NCI-H1436 (cell line): Measurements from ENCODE around the gene ID2.

ENCODE experiments used
- DNase-seq: peaks from one replicate; lab custom pipeline; 2025; lab: John Stamatoyannopoulos, UW

Gene ID2

GRCh38 chr2:8648441-8649213, 33.2 kb upstream of the ID2 start:
- no peak for DNase-seq

- DNase-seq = no peak
These were observed 32.1 kb upstream of the ID2 start for GRCh38 chr2:8649718-8650117.

DNA sequence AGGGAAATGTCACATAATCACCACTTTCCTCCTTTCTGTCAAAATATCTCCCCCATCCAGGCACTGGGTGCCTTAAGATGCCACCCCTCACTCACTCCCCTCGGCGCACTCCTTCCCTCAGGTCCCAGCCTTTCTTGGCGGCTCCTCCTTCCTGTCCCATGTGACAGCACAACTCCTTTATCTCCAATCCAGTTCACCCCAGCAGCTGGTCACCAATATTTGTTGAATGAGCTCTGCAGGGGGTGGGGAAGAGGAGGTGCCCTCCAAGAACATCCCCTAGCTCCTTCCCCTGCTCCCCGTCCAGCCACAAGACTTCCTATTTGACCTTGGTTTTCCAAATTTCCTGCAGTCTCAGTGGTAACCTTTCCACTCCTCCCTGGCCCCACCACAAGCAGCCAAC, 31.6 kb upstream of the ID2 start:
- DNase-seq = no peak

- no peak for DNase-seq
These were observed 29.0 kb upstream of the ID2 start for GRCh38 chr2:8652774-8653426.

DNA sequence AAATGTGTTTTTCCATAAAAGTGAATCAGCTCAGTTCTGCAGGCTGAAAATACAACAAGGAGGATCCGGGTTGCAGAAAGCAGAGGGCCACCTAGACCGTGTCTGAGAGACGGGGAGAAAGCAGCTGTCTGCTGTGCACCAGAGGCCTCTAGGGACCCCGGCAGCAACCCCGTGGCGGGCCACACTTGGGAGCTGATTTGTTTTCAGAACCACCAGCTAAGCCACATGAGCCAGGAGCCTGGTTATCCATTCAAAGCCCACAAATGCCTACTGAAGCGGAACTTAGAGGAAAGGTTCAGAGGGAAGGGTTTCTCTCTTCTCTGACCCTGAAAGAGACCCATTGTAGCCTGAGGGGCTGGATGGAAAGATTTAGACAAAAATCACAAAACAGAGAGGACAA, 28.4 kb upstream of the ID2 start:
- DNase-seq = peak; percentile 55

- DNase-seq = no peak
These were observed 27.8 kb upstream of the ID2 start for GRCh38 chr2:8654041-8654440.

DNA sequence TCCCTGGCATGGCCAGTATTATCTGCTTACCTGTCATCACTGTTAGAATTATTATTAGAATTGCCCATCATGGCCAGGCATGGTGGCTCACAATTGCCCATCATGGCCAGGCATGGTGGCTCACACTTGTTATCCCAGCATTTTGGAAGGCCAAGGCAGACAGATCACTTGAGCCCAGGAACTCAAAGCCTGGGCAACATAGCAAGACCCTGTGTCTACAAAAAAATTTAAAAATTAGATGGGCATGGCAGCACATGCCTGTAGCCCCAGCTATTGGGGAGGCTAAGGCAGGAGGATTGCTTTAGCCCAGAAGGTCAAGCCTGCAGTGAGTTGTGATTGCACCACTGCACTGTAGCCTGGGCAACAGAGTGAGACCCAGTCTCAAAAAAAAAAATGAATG, 27.4 kb upstream of the ID2 start:
- no peak for DNase-seq

GRCh38 chr2:8656160-8656641, 25.7 kb upstream of the ID2 start:
- no peak for DNase-seq

DNA sequence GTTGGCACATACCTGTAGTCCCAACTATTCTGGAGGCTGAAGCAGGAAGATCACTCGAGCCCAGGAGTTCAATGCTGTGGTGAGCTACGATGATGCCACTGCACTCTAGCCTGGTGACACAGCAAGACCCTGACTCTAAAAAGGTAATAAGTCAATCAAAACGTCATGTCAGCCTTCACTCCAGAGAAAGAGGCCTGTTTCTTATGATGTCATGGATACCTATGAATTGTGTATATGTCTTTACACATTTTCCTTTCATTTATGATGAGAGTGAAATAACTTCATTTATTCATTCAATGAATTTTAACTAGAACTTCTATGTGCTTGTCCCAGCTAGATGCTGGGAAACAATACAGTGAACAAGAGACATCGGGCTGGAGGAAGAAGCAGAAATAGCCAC, 25.0 kb upstream of the ID2 start:
- no peak for DNase-seq

DNA sequence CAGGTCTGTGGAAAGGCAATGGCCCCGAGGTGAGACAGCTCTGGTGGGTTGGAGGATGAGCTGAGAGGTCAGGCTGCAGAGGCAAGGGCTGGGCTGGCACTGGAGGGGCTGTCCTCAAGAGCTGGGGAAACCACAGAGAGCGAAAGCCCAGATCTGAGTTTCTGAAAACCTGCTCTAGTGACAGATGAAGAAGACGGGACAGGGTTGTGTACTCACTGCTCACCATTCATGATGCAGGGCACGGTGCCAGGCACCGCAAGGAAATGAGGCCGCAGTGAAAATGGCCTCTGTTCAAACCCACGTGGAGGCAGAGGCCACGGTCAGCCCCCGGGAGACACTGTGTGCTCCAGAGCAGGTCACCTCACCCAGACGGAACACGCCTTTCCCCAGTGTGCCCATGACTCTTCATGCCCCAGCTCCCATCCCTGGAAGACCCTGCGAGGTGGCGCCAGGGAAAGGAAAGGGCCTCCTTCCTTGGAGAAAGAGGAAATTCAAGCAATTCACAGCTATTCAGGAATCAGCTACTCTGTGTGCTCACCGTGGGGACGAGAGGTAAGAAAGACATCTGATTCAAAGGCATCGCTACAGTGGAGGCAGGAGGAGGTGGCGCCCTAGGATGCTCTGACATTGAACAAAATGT, 24.3 kb upstream of the ID2 start:
- DNase-seq = no peak

GRCh38 chr2:8658064-8658862, 23.6 kb upstream of the ID2 start:
- no peak for DNase-seq

DNA sequence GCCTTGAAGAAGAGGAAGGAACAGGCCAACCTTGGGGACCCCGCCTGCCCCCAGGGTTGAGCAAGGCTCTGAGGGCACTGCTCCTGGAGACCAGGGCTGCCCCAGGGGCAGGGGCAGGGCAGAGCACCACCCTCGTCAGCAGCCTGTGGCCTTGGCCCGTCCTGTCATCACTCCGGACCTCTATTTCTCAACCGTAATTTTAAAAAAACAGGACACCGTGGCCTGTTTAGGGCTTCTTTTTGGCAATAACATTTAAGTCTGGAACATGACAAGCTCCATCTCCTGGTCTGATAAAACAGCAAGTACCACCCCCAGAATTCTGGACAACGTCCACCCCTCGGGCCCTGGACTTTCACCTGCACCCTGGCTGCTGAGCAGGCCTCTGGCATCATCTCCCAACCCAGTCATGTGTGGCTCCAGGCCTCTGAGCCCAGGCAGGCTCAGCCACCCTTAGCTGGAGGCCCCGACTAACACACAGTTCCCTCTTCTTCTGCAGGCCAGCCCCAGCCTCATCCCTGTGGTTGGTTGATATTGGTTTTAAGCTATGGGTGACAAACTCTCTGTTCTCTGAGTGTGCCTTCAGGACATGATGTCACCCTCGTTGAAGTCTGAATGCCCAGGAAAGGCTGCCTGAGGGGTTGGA, 22.6 kb upstream of the ID2 start:
- no peak for DNase-seq

DNA sequence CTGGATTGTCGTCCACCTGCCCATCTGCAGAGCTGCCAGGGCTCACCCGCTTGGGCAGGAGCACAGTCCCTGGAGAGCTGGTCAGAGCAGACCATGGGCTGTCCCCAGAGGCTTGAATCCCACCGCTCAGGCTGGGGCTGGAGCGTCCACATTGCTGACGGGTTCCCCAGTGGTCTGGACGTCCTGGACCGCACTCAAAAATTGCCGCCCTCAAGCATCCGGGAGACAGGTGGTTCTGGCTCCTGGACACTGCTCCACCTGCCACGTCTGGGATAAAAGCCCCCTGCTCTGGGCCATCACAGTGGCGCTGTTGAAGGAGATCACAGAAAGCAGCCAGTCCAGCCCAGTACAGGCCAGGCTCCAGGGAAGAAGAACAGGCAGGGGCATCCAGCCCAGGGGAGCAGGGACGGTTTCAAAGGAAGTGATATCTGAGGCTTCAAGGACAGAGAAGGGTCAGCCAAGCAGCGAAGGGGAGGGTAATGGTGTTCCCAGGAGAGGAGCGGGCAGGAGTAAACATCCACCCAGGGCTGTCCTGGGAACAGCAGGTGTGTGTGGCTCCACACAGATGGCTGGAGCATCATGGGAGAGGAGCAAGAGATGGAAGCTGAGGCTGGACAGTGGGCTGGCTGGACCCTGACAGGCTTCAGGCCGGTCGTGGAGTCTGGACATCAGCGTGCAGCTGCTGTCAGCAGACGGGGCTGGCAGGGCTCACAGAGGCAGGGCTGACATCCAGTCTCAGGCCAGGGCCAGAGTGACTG, 21.9 kb upstream of the ID2 start:
- no peak for DNase-seq

DNA sequence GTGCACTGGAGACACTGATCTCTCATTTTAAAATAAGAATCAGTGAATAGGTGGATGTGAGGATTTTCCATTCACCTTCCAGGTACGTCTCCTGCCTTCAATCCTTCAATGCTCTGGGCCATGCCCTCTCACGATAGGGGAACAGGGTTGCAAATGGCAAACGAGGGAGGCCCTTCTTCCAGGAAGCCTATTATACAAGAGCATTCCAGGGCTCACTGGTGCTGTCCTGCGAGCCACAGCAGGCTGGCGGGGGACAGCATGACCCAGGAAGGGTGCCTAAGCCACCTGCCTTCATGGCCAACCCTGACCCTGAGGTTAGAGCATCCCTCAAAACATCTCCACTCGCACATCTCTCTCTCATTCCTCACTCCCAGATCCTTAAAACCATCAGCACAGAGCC, 20.6 kb upstream of the ID2 start:
- DNase-seq = no peak

DNA sequence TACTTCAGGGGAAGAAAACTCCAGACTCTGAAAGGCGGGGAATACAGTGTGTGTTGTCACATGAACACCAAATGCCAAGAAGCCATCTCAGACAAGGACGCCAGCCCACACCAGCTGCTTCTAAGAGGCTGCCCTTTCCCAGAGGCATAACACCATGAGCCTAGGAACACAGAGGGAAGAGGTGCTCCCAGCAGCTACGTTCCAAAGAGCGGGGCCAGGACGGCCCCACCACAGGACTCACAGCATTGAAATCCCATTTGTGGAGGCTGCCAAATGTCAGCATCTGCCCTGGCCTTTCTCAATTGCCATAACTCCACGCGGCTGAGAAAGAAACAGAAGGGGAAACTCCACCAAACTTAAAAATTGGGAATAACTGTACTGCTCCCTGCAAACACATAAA, 20.1 kb upstream of the ID2 start:
- no peak for DNase-seq

- no peak for DNase-seq
These were observed 19.5 kb upstream of the ID2 start for GRCh38 chr2:8662239-8662879.

- no peak for DNase-seq
These were observed 17.9 kb upstream of the ID2 start for GRCh38 chr2:8663997-8664396.

- no peak for DNase-seq
These were observed 15.3 kb upstream of the ID2 start for GRCh38 chr2:8666581-8666980.

DNA sequence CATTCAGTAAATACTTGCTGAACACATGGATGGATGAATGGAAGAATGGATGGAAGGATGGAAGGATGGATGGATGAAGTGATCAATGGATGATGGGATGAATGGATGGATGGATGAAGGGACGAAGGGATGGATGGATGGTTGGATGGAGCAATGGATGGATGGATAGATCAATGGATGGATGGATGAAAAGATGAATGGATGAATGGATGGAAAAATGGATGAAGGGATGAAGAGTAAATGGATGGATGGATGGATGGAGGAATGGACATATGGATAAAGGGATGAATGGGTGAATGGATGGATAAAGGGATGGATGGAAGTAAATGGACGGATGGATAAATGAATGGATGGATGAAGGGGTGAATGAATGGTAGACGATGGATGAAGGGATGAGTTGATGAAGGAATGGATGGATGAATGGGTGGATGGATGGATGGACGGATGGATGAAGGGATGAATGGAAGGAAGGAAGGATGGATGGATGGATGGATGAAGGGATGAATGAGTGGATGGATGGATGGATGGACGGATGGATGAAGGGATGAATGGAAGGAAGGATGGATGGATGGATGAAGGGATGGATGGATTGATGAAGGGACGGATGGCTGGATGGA, 13.9 kb upstream of the ID2 start:
- DNase-seq = no peak

- DNase-seq = no peak
These were observed 12.6 kb upstream of the ID2 start for GRCh38 chr2:8669157-8669817.
